ENCODE measurements around the gene RFNG. TPM values are rescaled to one million over a fixed set of nuclear protein-coding genes. Genes with fewer than 3 reads are reported as not detected.

Gene RFNG
- total and polyA plus RNA-seq, 2 of the 13 experiments (the other 11 are each of a cell fraction or from before 2014, with no cell fraction given): 61.4 to 64.0 TPM

GRCh38 chr17:82000803-82001570 is 50.6 kb downstream of the RFNG start (continued):
- no peak for TF ChIP-seq FOXK2 (IDR thresholded peaks at IDR 0.05)
- peak; percentile 92 for TF ChIP-seq FOXK1 (CRISPR knock-in tag; IDR thresholded peaks at IDR 0.05; ENCODE audit: borderline replicate concordance, low read depth)
- no peak for TF ChIP-seq ZFYVE20 (CRISPR knock-in tag; IDR thresholded peaks at IDR 0.05; ENCODE audit: borderline replicate concordance, low read depth)
- TF ChIP-seq MNT (IDR thresholded peaks at IDR 0.05): peak; percentile 83
- peak; percentile 88 for TF ChIP-seq CBX1 (IDR thresholded peaks at IDR 0.05; ENCODE audit: low read depth)
- TF ChIP-seq E2F1 (CRISPR knock-in tag; IDR thresholded peaks at IDR 0.05): peak; percentile 81; the same call in 1 of the 2 replicates
- TF ChIP-seq ZNF580 (CRISPR knock-in tag; IDR thresholded peaks at IDR 0.05; ENCODE audit: borderline replicate concordance, low read depth): peak; percentile 66; the same call in 1 of the 2 replicates
- 0 out of 2 replicates have a peak, but pooled peaks have one; percentile 77 for TF ChIP-seq ZNF780A (CRISPR knock-in tag; IDR thresholded peaks at IDR 0.05)
- no peak for TF ChIP-seq NFE2L2 (IDR thresholded peaks at IDR 0.05; ENCODE audit: low read length)
- TF ChIP-seq ZFP36L2 (CRISPR knock-in tag; IDR thresholded peaks at IDR 0.05): no peak; the same call in 1 of the 2 replicates
- TF ChIP-seq ZKSCAN5 (CRISPR knock-in tag; IDR thresholded peaks at IDR 0.05): no peak
- no peak for TF ChIP-seq CENPBD1 (CRISPR knock-in tag; IDR thresholded peaks at IDR 0.05; ENCODE audit: borderline replicate concordance, low read depth)
- peak; percentile 70 for TF ChIP-seq SOX13 (IDR thresholded peaks at IDR 0.05)
- TF ChIP-seq SOX13 (CRISPR knock-in tag; conservative IDR thresholded peaks at IDR 0.05 in 1 of 2, IDR thresholded peaks at IDR 0.05 in 1 of 2): peak in 1 of 2 experiments; percentile 90; a peak in 2 of 4 replicates
- no peak for TF ChIP-seq IKZF1 (IDR thresholded peaks at IDR 0.05)
- no peak; the same call in 1 of the 2 replicates for TF ChIP-seq ZNF280D (CRISPR knock-in tag; IDR thresholded peaks at IDR 0.05)
- peak; percentile 94 for TF ChIP-seq HNRNPUL1 (IDR thresholded peaks at IDR 0.05; ENCODE audit: low read depth, low read length)
- TF ChIP-seq ZNF639 (CRISPR knock-in tag; conservative IDR thresholded peaks at IDR 0.05): peak; percentile 83; the same call in 1 of the 2 replicates
- peak; percentile 74 for TF ChIP-seq ZNF18 (CRISPR knock-in tag; IDR thresholded peaks at IDR 0.05; ENCODE audit: insufficient replicate concordance)
